CD4-positive, CD25-positive, alpha-beta regulatory T cell (primary cell): ENCODE results near the gene GCH1. TPM values are rescaled to one million over a fixed set of nuclear protein-coding genes. Genes with fewer than 3 reads are reported as not detected.
"Not testable (repeated sequence)": the region's sequence is repeated elsewhere in the genome, so short reads cannot be mapped to it uniquely, and the experiment has no call there.

Source experiments
- ATAC-seq, 2 donors: fragments of 150-1000 bp; cut with Tn5 transposase; one replicate each; pipeline ENCODE4 v1.10.0; 2021; ENCODE audit warnings: low read depth in 2 of 2, moderate number of reproducible peaks in 2 of 2, moderate library complexity in 1 of 2
- DNase-seq, 3 donors: peaks; one replicate each; pipeline versions ENCODE4 v3.0.0 to v3.0.0-alpha.2; 2012 to 2022; ENCODE audit warnings: mixed read lengths in 1 of 3
- H3K27ac ChIP-seq: one replicate; pipeline ENCODE4 v1.7.0; 2013; ENCODE audit warnings: mild to moderate bottlenecking, low read length; ENCODE audit not compliant: insufficient read depth, poor library complexity, severe bottlenecking
- H3K27me3 ChIP-seq: one replicate; pipeline ENCODE4 v1.7.0; 2013; ENCODE audit warnings: low read length; ENCODE audit not compliant: control insufficient read depth, insufficient read depth
- H3K36me3 ChIP-seq: one replicate; pipeline ENCODE4 v1.7.0; 2013; ENCODE audit warnings: mild to moderate bottlenecking, low read length, moderate library complexity; ENCODE audit not compliant: control insufficient read depth, insufficient read depth
- H3K4me1 ChIP-seq: 2 replicates; pipeline ENCODE4 v1.7.0; 2013; ENCODE audit warnings: mild to moderate bottlenecking, low read length; ENCODE audit not compliant: insufficient read depth, control insufficient read depth, poor library complexity, severe bottlenecking
- H3K4me3 ChIP-seq: one replicate; pipeline ENCODE4 v1.7.0; 2013; ENCODE audit warnings: low read depth, mild to moderate bottlenecking, low read length, moderate library complexity
- H3K9me3 ChIP-seq, 2 experiments: 1 replicate in 1 of 2; 2 replicates in 1 of 2; pipeline ENCODE4 v1.7.0; 2013; ENCODE audit warnings: low read length in 2 of 2, mild to moderate bottlenecking in 1 of 2, moderate library complexity in 1 of 2; ENCODE audit not compliant: control insufficient read depth in 2 of 2
- H3K27ac Mint-ChIP-seq, 3 donors: one replicate each; pipeline ENCODE4 v1.8.0; 2020 to 2022; ENCODE audit warnings: mild to moderate bottlenecking in 3 of 3, mixed read lengths in 3 of 3, moderate library complexity in 2 of 3
- H3K27me3 Mint-ChIP-seq: one replicate; pipeline ENCODE4 v1.8.0; 2022; ENCODE audit warnings: mild to moderate bottlenecking, mixed read lengths
- H3K36me3 Mint-ChIP-seq: one replicate; pipeline ENCODE4 v1.8.0; 2020; ENCODE audit warnings: mixed read lengths
- H3K4me1 Mint-ChIP-seq, 4 donors: one replicate each; pipeline ENCODE4 v1.8.0; 2020 to 2022; ENCODE audit warnings: mixed read lengths in 4 of 4, mild to moderate bottlenecking in 1 of 4
- H3K4me3 Mint-ChIP-seq, 4 donors: one replicate each; pipeline ENCODE4 v1.8.0; 2020 to 2022; ENCODE audit warnings: mild to moderate bottlenecking in 4 of 4, mixed read lengths in 4 of 4, moderate library complexity in 3 of 4
- H3K9me3 Mint-ChIP-seq, 7 donors: one replicate each; pipeline ENCODE4 v1.8.0; 2020 to 2022; ENCODE audit warnings: mixed read lengths in 7 of 7, mild to moderate bottlenecking in 3 of 7, moderate library complexity in 2 of 7
- polyA plus RNA-seq, 4 donors: library from polyadenylated mRNA; unstranded; fragments of 300-500 nt; fragmentation: Illumina TruSeq; gene quantifications; one replicate each; pipeline ENCODE4 v1.2.3, GENCODE V29; 2021
- total RNA-seq: library from RNA; stranded (reverse); gene quantifications from one replicate; pipeline ENCODE4 v1.2.3, GENCODE V29; 2022

GCH1 gene
- total and polyA plus RNA-seq, 5 donors from 2014 or later = 41.8 to 63.0 (median 49.5) TPM

- Mint-ChIP-seq H3K4me1 (peaks cover 3 to 14% (median 8%) of the 10 kb centered on the region in 4 donors), H3K9me3 (peaks cover 0 to 1% (median 0%) of the 10 kb centered on the region in 7 donors), H3K4me3 (no peak overlapping the region), H3K36me3 (no peaks in the 10 kb centered on the region), H3K27me3 (no peaks in the 10 kb centered on the region), H3K27ac (no peak overlapping the region)
- no peaks in the 10 kb centered on the region for H3K4me1 ChIP-seq
- DNase-seq (no peak), ATAC-seq (no peak)
- H3K4me3 ChIP-seq = no peak overlapping the region
- H3K27ac ChIP-seq = no peak overlapping the region
- H3K9me3 ChIP-seq = no peaks in the 10 kb centered on the region
- no peaks in the 10 kb centered on the region for H3K36me3 ChIP-seq
- no peaks in the 10 kb centered on the region for H3K27me3 ChIP-seq
These were observed 32.5 kb upstream of the GCH1 start for GRCh38 chr14:54935100-54935499.

- DNase-seq (no peak), ATAC-seq (no peak)
- Histone ChIP-seq H3K27me3 (no peaks in the 10 kb centered on the region), H3K4me1 (no peaks in the 10 kb centered on the region), H3K27ac (no peak overlapping the region), H3K4me3 (no peak overlapping the region), H3K36me3 (no peaks in the 10 kb centered on the region), H3K9me3 (no peaks in the 10 kb centered on the region)
- no peak overlapping the region for H3K4me3 Mint-ChIP-seq
- H3K36me3 Mint-ChIP-seq = no peaks in the 10 kb centered on the region
- H3K27ac Mint-ChIP-seq = no peak overlapping the region
- H3K27me3 Mint-ChIP-seq = no peaks in the 10 kb centered on the region
- peaks cover 3 to 14% (median 8%) of the 10 kb centered on the region in 4 donors for H3K4me1 Mint-ChIP-seq
- H3K9me3 Mint-ChIP-seq = peaks cover 0 to 1% (median 0%) of the 10 kb centered on the region in 7 donors
These were observed 30.4 kb upstream of the GCH1 start for GRCh38 chr14:54933006-54933405.

- H3K9me3 Mint-ChIP-seq = peaks cover 0 to 1% (median 0%) of the 10 kb centered on the region in 7 donors
- no peaks in the 10 kb centered on the region for H3K36me3 Mint-ChIP-seq
- Histone ChIP-seq H3K27me3 (no peaks in the 10 kb centered on the region), H3K9me3 (no peaks in the 10 kb centered on the region), H3K36me3 (no peaks in the 10 kb centered on the region), H3K4me1 (no peaks in the 10 kb centered on the region), H3K4me3 (no peak overlapping the region), H3K27ac (no peak overlapping the region)
- H3K27ac Mint-ChIP-seq = peak overlapping the region in 2 of 3 donors; percentile 23 to 39
- DNase-seq (no peak), ATAC-seq (no peak)
- no peak overlapping the region for H3K4me3 Mint-ChIP-seq
- peaks cover 3 to 14% (median 8%) of the 10 kb centered on the region in 4 donors for H3K4me1 Mint-ChIP-seq
- no peaks in the 10 kb centered on the region for H3K27me3 Mint-ChIP-seq
These were observed 29.1 kb upstream of the GCH1 start for GRCh38 chr14:54931598-54932340.

- H3K27me3 Mint-ChIP-seq = no peaks in the 10 kb centered on the region
- H3K36me3 Mint-ChIP-seq = no peaks in the 10 kb centered on the region
- no peaks in the 10 kb centered on the region for H3K27me3 ChIP-seq
- no peak overlapping the region for H3K4me3 Mint-ChIP-seq
- no peak overlapping the region for H3K27ac ChIP-seq
- H3K36me3 ChIP-seq = no peaks in the 10 kb centered on the region
- no peaks in the 10 kb centered on the region for H3K9me3 ChIP-seq
- DNase-seq (no peak), ATAC-seq (no peak)
- H3K4me1 ChIP-seq = no peaks in the 10 kb centered on the region
- peaks cover 3 to 14% (median 8%) of the 10 kb centered on the region in 4 donors for H3K4me1 Mint-ChIP-seq
- peak overlapping the region in 1 of 3 donors; percentile 39 for H3K27ac Mint-ChIP-seq
- no peak overlapping the region for H3K4me3 ChIP-seq
- peaks cover 0 to 1% (median 0%) of the 10 kb centered on the region in 7 donors for H3K9me3 Mint-ChIP-seq
These were observed 28.5 kb upstream of the GCH1 start for GRCh38 chr14:54931101-54931500.

GRCh38 chr14:54929556-54929955, 26.9 kb upstream of the GCH1 start:
- Histone ChIP-seq H3K36me3 (no peaks in the 10 kb centered on the region), H3K27me3 (no peaks in the 10 kb centered on the region), H3K4me3 (no peak overlapping the region), H3K9me3 (no peaks in the 10 kb centered on the region), H3K27ac (no peak overlapping the region), H3K4me1 (no peaks in the 10 kb centered on the region)
- Mint-ChIP-seq H3K4me1 (peaks cover 3 to 14% (median 8%) of the 10 kb centered on the region in 4 donors), H3K27ac (no peak overlapping the region), H3K9me3 (peaks cover 0 to 1% (median 0%) of the 10 kb centered on the region in 7 donors), H3K36me3 (no peaks in the 10 kb centered on the region), H3K4me3 (no peak overlapping the region), H3K27me3 (no peaks in the 10 kb centered on the region)
- DNase-seq = no peak
- no peak for ATAC-seq

GRCh38 chr14:54928216-54928615, 25.6 kb upstream of the GCH1 start:
- no peak for ATAC-seq
- Histone ChIP-seq H3K4me3 (no peak overlapping the region), H3K9me3 (no peaks in the 10 kb centered on the region), H3K4me1 (no peaks in the 10 kb centered on the region), H3K36me3 (no peaks in the 10 kb centered on the region), H3K27ac (no peak overlapping the region), H3K27me3 (no peaks in the 10 kb centered on the region)
- no peaks in the 10 kb centered on the region for H3K27me3 Mint-ChIP-seq
- H3K27ac Mint-ChIP-seq = no peak overlapping the region
- no peaks in the 10 kb centered on the region for H3K9me3 Mint-ChIP-seq
- peaks cover 3 to 13% (median 8%) of the 10 kb centered on the region in 4 donors for H3K4me1 Mint-ChIP-seq
- no peak for DNase-seq
- no peaks in the 10 kb centered on the region for H3K36me3 Mint-ChIP-seq
- H3K4me3 Mint-ChIP-seq = no peak overlapping the region

- Mint-ChIP-seq H3K27me3 (no peaks in the 10 kb centered on the region), H3K4me1 (peaks cover 7 to 18% (median 9%) of the 10 kb centered on the region in 4 donors), H3K36me3 (no peaks in the 10 kb centered on the region), H3K27ac (no peak overlapping the region), H3K9me3 (no peaks in the 10 kb centered on the region), H3K4me3 (no peak overlapping the region)
- peaks cover under 1% of the 10 kb centered on the region for H3K4me1 ChIP-seq
- H3K4me3 ChIP-seq = no peak overlapping the region
- H3K36me3 ChIP-seq = no peaks in the 10 kb centered on the region
- H3K27me3 ChIP-seq = no peaks in the 10 kb centered on the region
- DNase-seq = no peak
- H3K9me3 ChIP-seq = no peaks in the 10 kb centered on the region
- H3K27ac ChIP-seq = no peak overlapping the region
- ATAC-seq = no peak
These were observed 24.9 kb upstream of the GCH1 start for GRCh38 chr14:54927551-54927950.

GRCh38 chr14:54926570-54926969, 23.9 kb upstream of the GCH1 start:
- not testable (repeated sequence) for H3K9me3 Mint-ChIP-seq, DNase-seq

More at GRCh38 chr14:54926570-54926969, 23.9 kb upstream of the GCH1 start:
- not testable (repeated sequence) for H3K27ac ChIP-seq, H3K4me1 ChIP-seq, H3K27me3 ChIP-seq, H3K36me3 Mint-ChIP-seq, H3K27me3 Mint-ChIP-seq, H3K4me3 Mint-ChIP-seq, ATAC-seq, H3K4me3 ChIP-seq, H3K27ac Mint-ChIP-seq, H3K9me3 ChIP-seq, H3K36me3 ChIP-seq
- H3K4me1 Mint-ChIP-seq = peaks cover 8 to 21% (median 13%) of the 10 kb centered on the region in 4 donors
